SH-SY5Y (cell line): Measurements from ENCODE around the gene EMX1.

ENCODE experiments used
- GATA2 ChIP-seq: IDR thresholded peaks from 2 replicates; pipeline ENCODE4 v1.6.1; 2011; ENCODE audit warnings: mild to moderate bottlenecking, low read depth, low read length
- GATA3 ChIP-seq: IDR thresholded peaks from 2 replicates; pipeline ENCODE4 v1.6.1; 2011; ENCODE audit warnings: low read depth, mild to moderate bottlenecking, low read length, moderate library complexity

DNA sequence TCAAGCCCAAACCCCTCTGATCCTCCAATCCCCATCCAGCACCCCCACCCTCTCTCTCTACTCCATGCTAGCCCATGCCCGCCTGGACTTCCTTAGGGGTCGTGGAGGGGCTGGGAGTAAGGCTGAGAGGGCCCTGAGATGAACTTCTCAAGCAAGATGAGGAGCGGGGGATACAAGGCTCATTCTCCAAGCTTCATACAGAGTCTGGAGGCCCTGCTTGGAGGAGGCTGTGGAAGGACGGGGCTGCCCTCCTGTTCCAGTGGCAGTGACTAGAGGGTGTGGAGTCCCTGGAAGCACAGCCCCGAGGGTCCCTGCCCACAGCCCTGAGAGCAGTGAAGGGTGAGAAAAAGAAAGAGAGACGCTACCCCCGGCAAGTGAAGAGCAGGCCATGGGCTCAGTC, 45.6 kb downstream of the EMX1 start:
- no peak for TF ChIP-seq GATA2
- TF ChIP-seq GATA3 = no peak
